ENCODE data around the gene SHMT2. TPM values are rescaled to one million over a fixed set of nuclear protein-coding genes. Genes with fewer than 3 reads are reported as not detected.

The SHMT2 gene
- polyA plus RNA-seq, 1 donor: 66.3 TPM

DNA sequence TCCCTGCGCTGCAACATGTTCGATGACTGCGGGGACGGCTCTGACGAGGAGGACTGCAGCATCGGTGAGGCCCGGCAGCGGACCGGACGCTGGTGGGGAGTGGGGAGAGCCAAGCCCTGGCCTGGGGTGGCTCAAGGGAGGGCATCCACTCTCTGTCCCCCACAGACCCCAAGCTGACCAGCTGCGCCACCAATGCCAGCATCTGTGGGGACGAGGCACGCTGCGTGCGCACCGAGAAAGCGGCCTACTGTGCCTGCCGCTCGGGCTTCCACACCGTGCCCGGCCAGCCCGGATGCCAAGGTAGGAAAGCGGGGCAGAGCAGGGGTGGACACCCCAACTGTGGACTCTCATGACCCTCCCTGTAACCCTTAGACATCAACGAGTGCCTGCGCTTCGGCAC lies 24.3 kb upstream of the SHMT2 start:
- Histone ChIP-seq H3K4me3 (ENCODE audit: low read length) (no peak overlapping the region), H3K27ac (ENCODE audit: low read length) (no peak overlapping the region), H3K27me3 (ENCODE audit: control insufficient read depth, insufficient read depth, low read length) (no peaks in the 10 kb centered on the region), H3K9me3 (ENCODE audit: control insufficient read depth, low read depth, low read length) (no peaks in the 10 kb centered on the region), H3K4me1 (ENCODE audit: control insufficient read depth, insufficient read depth, low read length) (no peaks in the 10 kb centered on the region), H3K36me3 (ENCODE audit: control insufficient read depth, insufficient read depth, low read length) (peaks cover 92% of the 10 kb centered on the region)
- DNase-seq: no peak
- no CpG with 5 or more reads among the region's 26 CpGs for WGBS (ENCODE audit: insufficient coverage, low lambda C conversion rate)

DNA sequence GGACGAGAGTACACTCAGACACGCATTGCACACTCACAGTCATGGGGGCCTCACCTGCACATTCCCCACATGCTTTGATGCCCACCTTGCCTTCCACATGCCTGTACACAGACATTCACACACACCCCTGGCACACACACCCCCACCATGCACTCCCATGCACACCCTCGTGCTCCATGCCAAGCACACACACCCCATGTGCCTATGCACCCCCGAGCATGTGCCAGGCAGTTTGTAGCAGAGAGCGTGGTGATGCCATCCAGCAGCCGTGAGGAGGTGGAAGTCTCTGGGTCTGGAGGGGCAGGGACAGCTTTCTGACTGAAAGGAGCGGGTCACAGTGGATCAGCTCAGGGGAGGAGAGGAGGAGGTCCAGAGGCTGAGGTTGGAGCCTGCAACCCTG lies 23.6 kb upstream of the SHMT2 start:
- Histone ChIP-seq H3K27ac (ENCODE audit: low read length) (no peak overlapping the region), H3K27me3 (ENCODE audit: control insufficient read depth, insufficient read depth, low read length) (no peaks in the 10 kb centered on the region), H3K9me3 (ENCODE audit: control insufficient read depth, low read depth, low read length) (no peaks in the 10 kb centered on the region), H3K4me1 (ENCODE audit: control insufficient read depth, insufficient read depth, low read length) (no peaks in the 10 kb centered on the region), H3K4me3 (ENCODE audit: low read length) (no peak overlapping the region), H3K36me3 (ENCODE audit: control insufficient read depth, insufficient read depth, low read length) (peaks cover 94% of the 10 kb centered on the region)
- no peak for DNase-seq
- no CpG with 5 or more reads among the region's 7 CpGs for WGBS (ENCODE audit: insufficient coverage, low lambda C conversion rate)

DNA sequence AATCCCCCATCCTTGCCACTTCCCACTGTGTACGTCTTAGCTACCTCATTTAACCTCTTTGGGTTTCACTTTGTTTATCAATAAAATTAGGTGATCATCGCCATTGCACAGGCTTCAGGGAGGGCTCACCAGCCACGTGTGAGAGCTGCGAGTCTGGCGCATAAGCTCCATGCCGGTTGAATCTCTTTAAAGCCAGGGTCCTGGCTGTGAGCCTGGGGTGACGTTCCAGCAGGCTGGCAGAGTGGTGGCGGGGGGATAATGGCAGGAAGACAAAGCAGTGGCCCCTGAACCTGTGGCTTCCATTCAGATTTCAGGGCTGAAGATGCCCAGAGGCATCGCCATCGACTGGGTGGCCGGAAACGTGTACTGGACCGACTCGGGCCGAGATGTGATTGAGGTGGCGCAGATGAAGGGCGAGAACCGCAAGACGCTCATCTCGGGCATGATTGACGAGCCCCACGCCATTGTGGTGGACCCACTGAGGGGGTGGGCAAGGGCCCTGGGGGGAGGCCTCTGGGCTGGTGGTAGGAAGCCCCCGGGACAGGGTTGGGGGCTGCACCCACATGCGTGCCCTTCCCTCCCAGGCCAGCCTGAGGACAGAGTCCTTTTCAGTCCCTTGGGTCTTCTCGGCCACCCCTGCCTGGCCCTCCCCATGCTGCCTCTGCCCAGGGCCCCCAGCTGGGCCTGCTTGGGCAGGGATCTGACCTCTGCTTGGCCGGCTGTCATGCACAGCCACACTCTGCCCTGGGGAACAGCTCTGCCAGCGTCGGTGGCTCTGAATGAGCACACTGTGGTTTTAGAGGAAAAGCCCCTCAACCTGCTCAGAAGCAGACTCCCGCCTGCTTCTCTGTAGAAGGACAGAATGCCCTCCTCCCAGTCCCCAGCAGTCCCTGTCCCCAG lies 21.5 kb upstream of the SHMT2 start:
- Histone ChIP-seq H3K4me3 (ENCODE audit: low read length) (no peak overlapping the region), H3K9me3 (ENCODE audit: control insufficient read depth, low read depth, low read length) (no peaks in the 10 kb centered on the region), H3K27me3 (ENCODE audit: control insufficient read depth, insufficient read depth, low read length) (no peaks in the 10 kb centered on the region), H3K4me1 (ENCODE audit: control insufficient read depth, insufficient read depth, low read length) (no peaks in the 10 kb centered on the region), H3K27ac (ENCODE audit: low read length) (no peak overlapping the region), H3K36me3 (ENCODE audit: control insufficient read depth, insufficient read depth, low read length) (peaks cover 93% of the 10 kb centered on the region)
- no peak for DNase-seq
- WGBS (ENCODE audit: insufficient coverage, low lambda C conversion rate): no CpG with 5 or more reads among the region's 29 CpGs

DNA sequence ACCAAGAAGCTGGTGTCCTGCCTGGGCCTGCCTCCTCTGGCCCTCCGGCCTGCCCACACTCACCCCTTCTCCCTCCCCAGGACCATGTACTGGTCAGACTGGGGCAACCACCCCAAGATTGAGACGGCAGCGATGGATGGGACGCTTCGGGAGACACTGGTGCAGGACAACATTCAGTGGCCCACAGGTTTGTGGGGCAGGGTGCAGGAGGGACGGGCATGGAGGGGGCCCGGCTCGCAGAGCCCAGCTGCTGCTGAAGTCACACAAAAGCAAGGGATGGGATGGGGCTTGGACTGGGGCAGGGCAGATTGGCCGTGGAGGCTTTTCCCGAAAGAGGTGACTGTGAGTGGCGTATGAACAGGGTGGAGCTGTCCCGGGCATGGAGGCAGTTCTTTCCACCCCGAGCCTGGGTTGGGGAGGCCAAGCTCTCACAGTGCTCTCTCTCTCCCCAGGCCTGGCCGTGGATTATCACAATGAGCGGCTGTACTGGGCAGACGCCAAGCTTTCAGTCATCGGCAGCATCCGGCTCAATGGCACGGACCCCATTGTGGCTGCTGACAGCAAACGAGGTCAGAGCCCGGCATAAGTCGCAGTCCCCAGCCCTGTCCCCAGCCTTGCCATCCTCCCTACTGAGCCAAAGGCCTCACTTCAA lies 20.8 kb upstream of the SHMT2 start:
- H3K4me1 ChIP-seq (ENCODE audit: control insufficient read depth, insufficient read depth, low read length): no peaks in the 10 kb centered on the region
- no peak for DNase-seq
- no peaks in the 10 kb centered on the region for H3K9me3 ChIP-seq (ENCODE audit: control insufficient read depth, low read depth, low read length)
- WGBS (ENCODE audit: insufficient coverage, low lambda C conversion rate): 80% methylated on average over 1 of the region's 22 CpGs
- no peak overlapping the region for H3K27ac ChIP-seq (ENCODE audit: low read length)
- H3K27me3 ChIP-seq (ENCODE audit: control insufficient read depth, insufficient read depth, low read length): peaks cover under 1% of the 10 kb centered on the region
- peaks cover 86% of the 10 kb centered on the region for H3K36me3 ChIP-seq (ENCODE audit: control insufficient read depth, insufficient read depth, low read length)
- H3K4me3 ChIP-seq (ENCODE audit: low read length): no peak overlapping the region

DNA sequence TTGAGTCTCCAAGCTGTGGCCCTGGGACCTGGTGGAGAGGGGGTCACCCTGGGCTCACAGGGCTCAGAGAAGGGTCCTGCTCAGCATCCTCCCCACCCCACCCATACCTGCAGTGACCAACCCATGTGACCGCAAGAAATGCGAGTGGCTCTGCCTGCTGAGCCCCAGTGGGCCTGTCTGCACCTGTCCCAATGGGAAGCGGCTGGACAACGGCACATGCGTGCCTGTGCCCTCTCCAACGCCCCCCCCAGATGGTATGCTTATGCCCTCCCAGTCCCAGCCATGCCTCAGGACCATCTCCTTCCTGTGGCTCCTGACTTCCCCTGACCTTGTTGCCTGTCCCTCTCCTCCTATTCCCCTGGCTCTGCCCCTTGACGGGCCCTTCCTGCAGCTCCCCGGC lies 19.6 kb upstream of the SHMT2 start:
- WGBS (ENCODE audit: insufficient coverage, low lambda C conversion rate): no CpG with 5 or more reads among the region's 8 CpGs
- H3K4me3 ChIP-seq (ENCODE audit: low read length): no peak overlapping the region

DNA sequence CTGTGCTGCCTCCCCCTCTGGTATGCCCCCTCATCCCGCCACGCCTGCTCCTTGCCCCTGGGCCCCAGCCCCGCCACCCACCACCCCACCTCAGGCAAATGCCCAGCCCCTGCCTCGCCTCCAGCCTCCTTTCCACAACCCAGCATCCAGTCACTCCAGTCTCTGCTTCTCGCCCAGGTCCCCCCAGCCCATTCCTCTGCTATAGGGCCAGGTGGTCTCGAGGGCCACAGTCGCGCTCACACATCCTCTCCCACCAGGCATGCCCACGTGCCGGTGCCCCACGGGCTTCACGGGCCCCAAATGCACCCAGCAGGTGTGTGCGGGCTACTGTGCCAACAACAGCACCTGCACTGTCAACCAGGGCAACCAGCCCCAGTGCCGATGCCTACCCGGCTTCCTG lies 19.1 kb upstream of the SHMT2 start:
- Histone ChIP-seq H3K9me3 (ENCODE audit: control insufficient read depth, low read depth, low read length) (no peaks in the 10 kb centered on the region), H3K36me3 (ENCODE audit: control insufficient read depth, insufficient read depth, low read length) (peaks cover 69% of the 10 kb centered on the region), H3K4me3 (ENCODE audit: low read length) (no peak overlapping the region), H3K27ac (ENCODE audit: low read length) (no peak overlapping the region), H3K4me1 (ENCODE audit: control insufficient read depth, insufficient read depth, low read length) (no peaks in the 10 kb centered on the region), H3K27me3 (ENCODE audit: control insufficient read depth, insufficient read depth, low read length) (peaks cover 14% of the 10 kb centered on the region)
- WGBS (ENCODE audit: insufficient coverage, low lambda C conversion rate): no CpG with 5 or more reads among the region's 15 CpGs
- no peak for DNase-seq

More for the DNA sequence above, 19.6 kb upstream of the SHMT2 start:
- H3K36me3 ChIP-seq (ENCODE audit: control insufficient read depth, insufficient read depth, low read length): peaks cover 74% of the 10 kb centered on the region
- no peak for DNase-seq
- H3K9me3 ChIP-seq (ENCODE audit: control insufficient read depth, low read depth, low read length): no peaks in the 10 kb centered on the region
- peaks cover 8% of the 10 kb centered on the region for H3K27me3 ChIP-seq (ENCODE audit: control insufficient read depth, insufficient read depth, low read length)
- H3K4me1 ChIP-seq (ENCODE audit: control insufficient read depth, insufficient read depth, low read length): no peaks in the 10 kb centered on the region
- no peak overlapping the region for H3K27ac ChIP-seq (ENCODE audit: low read length)

DNA sequence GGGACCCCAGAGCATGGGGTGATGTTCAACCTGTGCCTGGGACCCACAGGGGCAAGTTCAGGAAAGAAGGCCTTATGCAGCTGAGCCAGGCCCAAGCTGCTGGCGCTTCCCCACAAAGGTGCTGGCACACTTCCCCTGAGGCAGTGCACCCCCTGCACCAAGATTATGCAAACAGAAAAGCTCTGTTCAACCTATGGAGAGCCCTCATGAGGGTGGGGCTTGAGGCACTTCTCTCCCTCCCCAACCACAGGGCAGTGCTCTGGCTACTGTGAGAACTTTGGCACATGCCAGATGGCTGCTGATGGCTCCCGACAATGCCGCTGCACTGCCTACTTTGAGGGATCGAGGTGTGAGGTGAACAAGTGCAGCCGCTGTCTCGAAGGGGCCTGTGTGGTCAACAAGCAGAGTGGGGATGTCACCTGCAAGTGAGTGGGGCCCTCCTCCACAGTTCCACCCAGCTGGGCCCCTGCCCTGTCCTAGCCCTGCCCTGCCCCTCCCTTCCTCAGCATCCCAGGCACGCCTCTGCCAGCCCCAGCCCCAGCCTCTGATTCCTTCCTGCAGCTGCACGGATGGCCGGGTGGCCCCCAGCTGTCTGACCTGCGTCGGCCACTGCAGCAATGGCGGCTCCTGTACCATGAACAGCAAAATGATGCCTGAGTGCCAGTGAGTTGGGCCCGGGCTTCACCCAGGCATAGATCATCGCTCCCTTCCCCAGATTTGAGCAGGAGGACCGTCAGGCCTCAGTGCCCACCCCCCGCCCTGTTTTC lies 18.4 kb upstream of the SHMT2 start:
- DNase-seq: no peak
- no CpG with 5 or more reads among the region's 16 CpGs for WGBS (ENCODE audit: insufficient coverage, low lambda C conversion rate)
- Histone ChIP-seq H3K27me3 (ENCODE audit: control insufficient read depth, insufficient read depth, low read length) (peaks cover 20% of the 10 kb centered on the region), H3K36me3 (ENCODE audit: control insufficient read depth, insufficient read depth, low read length) (peaks cover 63% of the 10 kb centered on the region), H3K4me1 (ENCODE audit: control insufficient read depth, insufficient read depth, low read length) (no peaks in the 10 kb centered on the region), H3K9me3 (ENCODE audit: control insufficient read depth, low read depth, low read length) (no peaks in the 10 kb centered on the region), H3K27ac (ENCODE audit: low read length) (no peak overlapping the region), H3K4me3 (ENCODE audit: low read length) (no peak overlapping the region)

DNA sequence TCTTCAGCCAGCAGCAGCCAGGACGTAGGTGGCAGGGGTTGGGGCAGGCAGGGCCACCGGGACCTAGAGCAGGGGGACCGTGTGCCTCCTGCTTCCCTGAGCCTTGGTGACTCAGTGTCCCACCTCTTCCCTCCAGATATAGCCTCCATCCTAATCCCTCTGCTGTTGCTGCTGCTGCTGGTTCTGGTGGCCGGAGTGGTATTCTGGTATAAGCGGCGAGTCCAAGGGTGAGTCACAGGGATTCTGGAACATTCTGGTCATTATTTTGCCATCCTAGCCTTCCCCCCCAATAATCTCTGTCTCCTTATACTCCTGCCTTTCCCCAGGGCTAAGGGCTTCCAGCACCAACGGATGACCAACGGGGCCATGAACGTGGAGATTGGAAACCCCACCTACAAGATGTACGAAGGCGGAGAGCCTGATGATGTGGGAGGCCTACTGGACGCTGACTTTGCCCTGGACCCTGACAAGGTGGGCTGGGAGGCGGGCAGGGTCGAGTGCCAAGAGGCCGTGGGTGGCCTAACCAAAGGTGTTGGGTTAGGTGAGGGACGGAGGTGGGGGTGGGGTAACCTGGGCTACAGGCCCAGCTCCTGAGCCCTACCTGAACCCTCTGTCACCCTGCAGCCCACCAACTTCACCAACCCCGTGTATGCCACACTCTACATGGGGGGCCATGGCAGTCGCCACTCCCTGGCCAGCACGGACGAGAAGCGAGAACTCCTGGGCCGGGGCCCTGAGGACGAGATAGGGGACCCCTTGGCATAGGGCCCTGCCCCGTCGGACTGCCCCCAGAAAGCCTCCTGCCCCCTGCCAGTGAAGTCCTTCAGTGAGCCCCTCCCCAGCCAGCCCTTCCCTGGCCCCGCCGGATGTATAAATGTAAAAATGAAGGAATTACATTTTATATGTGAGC lies 17.5 kb upstream of the SHMT2 start:
- DNase-seq: no peak
- WGBS (ENCODE audit: insufficient coverage, low lambda C conversion rate): no CpG with 5 or more reads among the region's 27 CpGs

DNA sequence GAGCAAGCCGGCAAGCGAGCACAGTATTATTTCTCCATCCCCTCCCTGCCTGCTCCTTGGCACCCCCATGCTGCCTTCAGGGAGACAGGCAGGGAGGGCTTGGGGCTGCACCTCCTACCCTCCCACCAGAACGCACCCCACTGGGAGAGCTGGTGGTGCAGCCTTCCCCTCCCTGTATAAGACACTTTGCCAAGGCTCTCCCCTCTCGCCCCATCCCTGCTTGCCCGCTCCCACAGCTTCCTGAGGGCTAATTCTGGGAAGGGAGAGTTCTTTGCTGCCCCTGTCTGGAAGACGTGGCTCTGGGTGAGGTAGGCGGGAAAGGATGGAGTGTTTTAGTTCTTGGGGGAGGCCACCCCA lies 16.8 kb upstream of the SHMT2 start:
- peaks cover 6% of the 10 kb centered on the region for H3K4me1 ChIP-seq (ENCODE audit: control insufficient read depth, insufficient read depth, low read length)
- peaks cover 52% of the 10 kb centered on the region for H3K36me3 ChIP-seq (ENCODE audit: control insufficient read depth, insufficient read depth, low read length)
- H3K27me3 ChIP-seq (ENCODE audit: control insufficient read depth, insufficient read depth, low read length): peaks cover 34% of the 10 kb centered on the region
- no peak for DNase-seq
- no peak overlapping the region for H3K27ac ChIP-seq (ENCODE audit: low read length)
- H3K9me3 ChIP-seq (ENCODE audit: control insufficient read depth, low read depth, low read length): peaks cover 4% of the 10 kb centered on the region
- H3K4me3 ChIP-seq (ENCODE audit: low read length): no peak overlapping the region
- no CpG with 5 or more reads among the region's 7 CpGs for WGBS (ENCODE audit: insufficient coverage, low lambda C conversion rate)

More for the DNA sequence above, 17.5 kb upstream of the SHMT2 start:
- Histone ChIP-seq H3K4me3 (ENCODE audit: low read length) (no peak overlapping the region), H3K9me3 (ENCODE audit: control insufficient read depth, low read depth, low read length) (peaks cover 1% of the 10 kb centered on the region), H3K36me3 (ENCODE audit: control insufficient read depth, insufficient read depth, low read length) (peaks cover 57% of the 10 kb centered on the region), H3K4me1 (ENCODE audit: control insufficient read depth, insufficient read depth, low read length) (peaks cover 1% of the 10 kb centered on the region), H3K27ac (ENCODE audit: low read length) (no peak overlapping the region), H3K27me3 (ENCODE audit: control insufficient read depth, insufficient read depth, low read length) (peaks cover 28% of the 10 kb centered on the region)
